Ovary (tissue), 9 donors: ENCODE measurements around the gene ELF3. TPM values are rescaled to one million over a fixed set of nuclear protein-coding genes. Genes with fewer than 3 reads are reported as not detected.
"Not testable (repeated sequence)": the region's sequence is repeated elsewhere in the genome, so short reads cannot be mapped to it uniquely, and the experiment has no call there.

Source experiments
- DNase-seq, 5 donors: peaks; one replicate each; pipeline ENCODE4 v3.0.0-alpha.2; 2019 to 2020
- H3K27ac ChIP-seq, 2 donors: fragments of 200-600 bp; one replicate each; pipeline versions ENCODE4 v1.5.1 to v1.8.0; 2019 to 2022
- H3K27me3 ChIP-seq: fragments of 200-600 bp; one replicate; pipeline ENCODE4 v1.8.0; 2022
- H3K36me3 ChIP-seq: fragments of 200-600 bp; sonication (generic); one replicate; pipeline ENCODE4 v1.5.1; 2019
- H3K4me1 ChIP-seq: one replicate; pipeline ENCODE4 v1.8.1; 2013; ENCODE audit warnings: mild to moderate bottlenecking, moderate library complexity; ENCODE audit not compliant: insufficient read depth
- H3K4me3 ChIP-seq: fragments of 200-600 bp; sonication (generic); one replicate; pipeline ENCODE4 v1.5.1; 2017
- H3K9me3 ChIP-seq, 2 donors: fragments of 200-600 bp in 1 of 2; sonication (generic) in 1 of 2; one replicate each; pipeline versions ENCODE4 v1.5.1 to v1.8.1; 2013 to 2019; ENCODE audit warnings: mild to moderate bottlenecking in 1 of 2, moderate library complexity in 1 of 2
- EP300 ChIP-seq: sonication (generic); formaldehyde crosslinking; IDR thresholded peaks from one replicate; pipeline ENCODE4 v1.6.1; 2017; ENCODE audit warnings: antibody characterized with exemption
- POLR2A ChIP-seq: fragments of 450-650 bp; IDR thresholded peaks from one replicate; pipeline ENCODE4 v1.6.1; 2017; ENCODE audit warnings: antibody characterized with exemption, mild to moderate bottlenecking, moderate library complexity
- WGBS, 3 donors: extraction: QIAGEN DNeasy Blood & Tissue Kit in 1 of 3; methylation state at CpG; one replicate each; pipeline versions ENCODE4 v1.1.5 to v1.1.7; 2013 to 2017; 5-methylcytosine and 5-hydroxymethylcytosine counted together
- intact Hi-C, 4 donors: fragments of 100-400 bp; cut with DNase I; formaldehyde crosslinking; loops; one replicate each; pipeline versions ENCODE4 v1.11.0 to v1.15.1; 2022 to 2023
- microRNA-seq, 3 donors: library from miRNA; unstranded; fragments of <30 nt; microRNA quantifications; one replicate each; pipeline versions ENCODE4 to v1.2.0, GENCODE V29; 2019 to 2020
- polyA plus RNA-seq, 2 donors: library from polyadenylated mRNA; stranded (reverse); fragments of 200-250 nt in 1 of 2; fragments of 350-450 nt in 1 of 2; fragmentation: Illumina TruSeq in 1 of 2; extraction: RNeasy Lipid Tissue Mini Kit (QIAGEN cat#74804) in 1 of 2; gene quantifications; one replicate each; pipeline ENCODE4 v1.2.3, GENCODE V29; 2013 to 2014
- small RNA-seq: library from RNA; depleted of rRNA; stranded (forward); fragments of <200 nt; gene quantifications from one replicate; pipeline ENCODE3, GENCODE V24; 2016
- total RNA-seq, 7 donors: library from RNA; depleted of rRNA in 2 of 7; stranded (reverse); fragments of >200 nt in 2 of 7; fragmentation: NEBNext Ultra II Directional in 3 of 7; extraction: Animal tissue kit (Norgen Biotek cat#: 25700) in 3 of 7; gene quantifications; one replicate each; pipeline versions ENCODE4 v1.1.0 to v1.2.4, GENCODE V29; 2016 to 2023
- TF ChIP-seq, protein P1 (sequence below), 3 donors: fragments of 450-650 bp in 2 of 3; fragments of 200-600 bp in 1 of 3; IDR thresholded peaks; one replicate each; pipeline versions ENCODE4 v1.5.1 to v1.8.0; 2016 to 2022; ENCODE audit warnings: antibody characterized with exemption in 3 of 3, mild to moderate bottlenecking in 1 of 3
- donor health status: DM: no; HTN: no; CAD: no; lungs with moderate emphysema.
- donor health status: DM: no; HTN: no; CAD: no.
- donor health status: Bipolar disorder and iron deficiency.
- donor health status: DM: yes; HTN: yes; CAD: no.
- donor health status: DM: no; HTN: no; CAD: no.
- donor health status: DM: yes; HTN: yes; CAD: no.

ELF3 gene
- total and polyA plus RNA-seq, 9 donors, result 0.05 to 1,154 (median 3.8) TPM

GRCh38 chr1:202061055-202061454, 50.7 kb downstream of the ELF3 start:
- no peaks in the 10 kb centered on the region for H3K27me3 ChIP-seq

DNA sequence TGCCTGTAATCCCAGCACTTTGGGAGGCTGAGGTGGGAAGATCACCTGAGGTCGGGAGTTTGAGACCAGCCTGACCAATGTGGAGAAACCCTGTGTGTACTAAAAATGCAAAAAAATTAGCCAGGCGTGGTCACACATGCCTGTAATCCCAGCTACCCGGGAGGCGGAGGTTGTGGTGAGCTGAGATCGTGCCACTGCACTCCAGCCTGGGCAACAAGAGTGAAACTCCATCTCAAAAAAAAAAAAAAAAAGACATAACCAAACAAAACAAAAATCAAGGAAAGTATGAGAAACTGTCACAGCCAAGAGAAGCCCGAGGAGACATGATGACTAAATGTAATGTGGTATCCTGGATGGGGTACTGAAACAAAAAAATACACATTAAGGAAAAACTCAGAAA, 51.4 kb downstream of the ELF3 start:
- H3K27me3 ChIP-seq, intact Hi-C loops, H3K4me3 ChIP-seq, H3K27ac ChIP-seq, H3K4me1 ChIP-seq, H3K9me3 ChIP-seq, DNase-seq, H3K36me3 ChIP-seq: not testable (repeated sequence)
- 82 to 88% (median 83%) methylated on average over 6 of the region's 6 CpGs for WGBS, 3 donors

More at GRCh38 chr1:202061055-202061454, 50.7 kb downstream of the ELF3 start:
- Histone ChIP-seq H3K36me3 (no peaks in the 10 kb centered on the region), H3K27ac (no peak overlapping the region), H3K4me1 (no peaks in the 10 kb centered on the region), H3K4me3 (no peak overlapping the region), H3K9me3 (no peaks in the 10 kb centered on the region)
- DNase-seq, result no peak
- intact Hi-C loops, result no loop called here
- TF ChIP-seq, protein P1, sequence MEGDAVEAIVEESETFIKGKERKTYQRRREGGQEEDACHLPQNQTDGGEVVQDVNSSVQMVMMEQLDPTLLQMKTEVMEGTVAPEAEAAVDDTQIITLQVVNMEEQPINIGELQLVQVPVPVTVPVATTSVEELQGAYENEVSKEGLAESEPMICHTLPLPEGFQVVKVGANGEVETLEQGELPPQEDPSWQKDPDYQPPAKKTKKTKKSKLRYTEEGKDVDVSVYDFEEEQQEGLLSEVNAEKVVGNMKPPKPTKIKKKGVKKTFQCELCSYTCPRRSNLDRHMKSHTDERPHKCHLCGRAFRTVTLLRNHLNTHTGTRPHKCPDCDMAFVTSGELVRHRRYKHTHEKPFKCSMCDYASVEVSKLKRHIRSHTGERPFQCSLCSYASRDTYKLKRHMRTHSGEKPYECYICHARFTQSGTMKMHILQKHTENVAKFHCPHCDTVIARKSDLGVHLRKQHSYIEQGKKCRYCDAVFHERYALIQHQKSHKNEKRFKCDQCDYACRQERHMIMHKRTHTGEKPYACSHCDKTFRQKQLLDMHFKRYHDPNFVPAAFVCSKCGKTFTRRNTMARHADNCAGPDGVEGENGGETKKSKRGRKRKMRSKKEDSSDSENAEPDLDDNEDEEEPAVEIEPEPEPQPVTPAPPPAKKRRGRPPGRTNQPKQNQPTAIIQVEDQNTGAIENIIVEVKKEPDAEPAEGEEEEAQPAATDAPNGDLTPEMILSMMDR (IDR thresholded peaks at IDR 0.05), result no peak
- TF ChIP-seq EP300 (no peak), POLR2A (no peak)
- WGBS, 3 donors, result 60 to 72% (median 71%) methylated on average over 4 of the region's 4 CpGs

DNA sequence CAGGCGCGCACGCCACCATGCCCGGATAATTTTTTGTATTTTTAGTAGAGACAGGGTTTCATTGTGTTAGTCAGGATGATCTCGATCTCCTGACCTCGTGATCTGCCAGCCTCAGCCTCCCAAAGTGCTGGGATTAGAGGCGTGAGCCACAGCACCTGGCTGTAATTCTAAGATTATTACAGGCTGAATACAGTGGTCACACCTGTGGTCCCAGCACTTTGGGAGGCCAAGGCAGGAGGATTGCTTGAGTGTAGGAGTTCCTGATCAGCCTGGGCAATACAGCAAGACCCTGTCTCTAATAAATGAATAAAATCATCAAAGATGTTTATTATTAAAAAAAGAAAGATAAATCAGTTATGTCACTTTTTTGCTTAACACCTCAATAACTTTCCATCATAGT, 52.2 kb downstream of the ELF3 start:
- DNase-seq, H3K27ac ChIP-seq, H3K4me3 ChIP-seq, H3K27me3 ChIP-seq, H3K36me3 ChIP-seq, intact Hi-C loops, H3K9me3 ChIP-seq, H3K4me1 ChIP-seq: not testable (repeated sequence)
- 92 to 96% (median 93%) methylated on average over 7 of the region's 7 CpGs for WGBS, 3 donors

DNA sequence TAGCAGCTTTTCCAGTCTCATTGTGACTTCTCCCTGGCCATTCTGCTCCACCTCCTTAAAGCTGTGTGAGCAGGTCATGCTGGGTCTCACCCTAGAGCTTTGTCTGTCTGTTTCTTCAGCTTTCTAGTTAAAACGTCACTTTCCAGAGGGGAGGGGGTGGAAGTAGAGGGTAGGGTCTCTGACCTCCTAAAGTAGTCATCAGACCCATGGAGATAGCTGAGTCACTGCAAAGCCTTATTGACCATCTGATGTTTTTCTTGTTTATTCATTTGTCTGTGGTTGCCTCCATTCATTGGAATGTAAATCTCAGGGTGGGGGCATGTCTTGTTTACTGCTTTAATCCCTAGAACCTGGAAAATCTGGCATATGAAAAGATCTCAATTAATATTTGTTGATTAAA, 52.7 kb downstream of the ELF3 start:
- no peaks in the 10 kb centered on the region for H3K36me3 ChIP-seq
- WGBS, 3 donors, result 0 to 9% (median 5%) methylated on average over 1 of the region's 1 CpG
- H3K4me1 ChIP-seq, result no peaks in the 10 kb centered on the region
- TF ChIP-seq POLR2A (no peak), EP300 (no peak)
- TF ChIP-seq, protein P1 (IDR thresholded peaks at IDR 0.05), result no peak
- no peaks in the 10 kb centered on the region for H3K9me3 ChIP-seq
- no peak for DNase-seq
- no peak overlapping the region for H3K4me3 ChIP-seq
- no peak overlapping the region for H3K27ac ChIP-seq
- H3K27me3 ChIP-seq, result no peaks in the 10 kb centered on the region
- intact Hi-C loops, result no loop called here

DNA sequence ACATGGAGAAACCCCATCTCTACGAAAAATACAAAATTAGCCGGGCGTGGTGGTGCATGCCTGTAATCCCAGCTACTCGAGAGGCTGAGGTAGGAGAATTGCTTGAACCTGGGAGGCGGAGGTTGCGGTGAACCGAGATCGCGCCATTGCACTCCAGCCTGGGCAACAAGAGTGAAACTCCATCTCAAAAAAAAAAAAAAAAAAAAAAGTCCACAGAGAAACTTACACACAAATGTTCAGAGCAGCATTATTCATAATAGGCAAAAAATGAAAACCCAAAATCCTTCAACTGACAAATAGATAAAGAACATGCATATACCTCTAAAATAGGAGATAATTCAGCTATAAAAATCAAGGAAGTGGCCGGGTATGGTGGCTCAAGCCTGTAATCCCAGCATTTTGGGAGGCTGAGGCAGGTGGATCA, 54.5 kb downstream of the ELF3 start:
- H3K27me3 ChIP-seq, H3K9me3 ChIP-seq, H3K36me3 ChIP-seq, intact Hi-C loops, H3K27ac ChIP-seq, H3K4me3 ChIP-seq, DNase-seq, H3K4me1 ChIP-seq: not testable (repeated sequence)
- 87 to 94% (median 91%) methylated on average over 10 of the region's 10 CpGs for WGBS, 3 donors

Small RNAs within 50 kb of the gene (microRNA-seq; reads per million reads assigned to microRNA genes)
- 0 to 0.38 (median 0.16) reads per million in 3 donors for gene MIR6740

Small RNAs within 50 kb of the gene (small RNA-seq; reads per million reads assigned to genes)
- gene AL691482.1 (not detected), gene AL691482.2 (not detected), gene MIR6740 (not detected), gene RF00156 (not detected)

Other genes starting within 250 kb of the ELF3 start
- gene IPO9, start 181.4 kb upstream of the ELF3 start, total RNA-seq, result 10 to 100 TPM; 12.9 to 43.8 (median 40.7) TPM
- gene IPO9, start 181.4 kb upstream of the ELF3 start, polyA plus RNA-seq, result 10 to 100 TPM; 15.7 to 34.3 TPM
- 10 to 100 TPM; 16.8 to 37.9 (median 26.4) TPM for gene SHISA4, start 121.7 kb upstream of the ELF3 start, total RNA-seq
- gene SHISA4, start 121.7 kb upstream of the ELF3 start, polyA plus RNA-seq, result 10 to 100 TPM; 11.3 to 29.9 TPM
- gene LMOD1, start 64.0 kb upstream of the ELF3 start, total RNA-seq, result 100 to 1,000 TPM in 2 of 7 donors, 10 to 100 TPM in 5; 25.6 to 155 (median 67.2) TPM
- gene LMOD1, start 64.0 kb upstream of the ELF3 start, polyA plus RNA-seq, result 100 to 1,000 TPM in 1 of 2 donors, 10 to 100 TPM in 1; 94.6 to 255 TPM
- 10 to 100 TPM; 19.9 to 38.1 (median 29.7) TPM for gene TIMM17A, start 55.1 kb upstream of the ELF3 start, total RNA-seq
- gene TIMM17A, start 55.1 kb upstream of the ELF3 start, polyA plus RNA-seq, result 10 to 100 TPM; 23.2 to 31.5 TPM
- gene RNPEP, start 27.9 kb upstream of the ELF3 start, total RNA-seq, result 10 to 100 TPM; 37.5 to 76.2 (median 43.9) TPM
- 10 to 100 TPM; 32.4 to 49.5 TPM for gene RNPEP, start 27.9 kb upstream of the ELF3 start, polyA plus RNA-seq
- gene GPR37L1, start 112.3 kb downstream of the ELF3 start, total RNA-seq, result under 1 TPM in 5 of 7 donors, not detected in 2; 0.10 to 0.34 (median 0.13) TPM
- under 1 TPM; 0.01 to 0.03 TPM for gene GPR37L1, start 112.3 kb downstream of the ELF3 start, polyA plus RNA-seq
- 10 to 100 TPM; 20.0 to 95.9 (median 67.6) TPM for gene ARL8A, start 134.2 kb downstream of the ELF3 start, total RNA-seq
- 10 to 100 TPM; 26.6 to 65.8 TPM for gene ARL8A, start 134.2 kb downstream of the ELF3 start, polyA plus RNA-seq
- gene PTPN7, start 150.0 kb downstream of the ELF3 start, total RNA-seq, result 1 to 10 TPM in 5 of 7 donors, under 1 TPM in 2; 0.58 to 4.8 (median 1.7) TPM
- gene PTPN7, start 150.0 kb downstream of the ELF3 start, polyA plus RNA-seq, result 10 to 100 TPM in 1 of 2 donors, under 1 TPM in 1; 0.98 to 15.4 TPM
- gene LGR6, start 183.2 kb downstream of the ELF3 start, total RNA-seq, result 10 to 100 TPM in 1 of 7 donors, 1 to 10 TPM in 3, under 1 TPM in 3; 0.24 to 12.4 (median 1.4) TPM
- 1 to 10 TPM; 1.1 to 1.9 TPM for gene LGR6, start 183.2 kb downstream of the ELF3 start, polyA plus RNA-seq